GM13977 (cell line): ENCODE data around the gene TGFBR3.
"Not testable (repeated sequence)": the region's sequence is repeated elsewhere in the genome, so short reads cannot be mapped to it uniquely, and the experiment has no call there.

Experiments
- DNase-seq: peaks from one replicate; pipeline ENCODE4 v3.0.0; 2012; ENCODE audit warnings: low spot score
- in situ Hi-C: fragments of 300-500 bp; cut with MboI; formaldehyde crosslinking; loops from one replicate; pipeline ENCODE4 v1.12.0; 2022; ENCODE audit warnings: low sequenced_read_pairs, low pct_unique_long_range_greater_than_20kb, mixed read lengths, inconsistent platforms; ENCODE audit not compliant: unreplicated experiment
- TF ChIP-seq, protein P1 (sequence below): IDR thresholded peaks from 2 replicates; pipeline ENCODE4 v1.5.1; 2012; ENCODE audit warnings: mild to moderate bottlenecking, control low read depth; ENCODE audit not compliant: insufficient read depth; ENCODE audit errors: extremely low read depth, missing control alignments

Gene TGFBR3

DNA sequence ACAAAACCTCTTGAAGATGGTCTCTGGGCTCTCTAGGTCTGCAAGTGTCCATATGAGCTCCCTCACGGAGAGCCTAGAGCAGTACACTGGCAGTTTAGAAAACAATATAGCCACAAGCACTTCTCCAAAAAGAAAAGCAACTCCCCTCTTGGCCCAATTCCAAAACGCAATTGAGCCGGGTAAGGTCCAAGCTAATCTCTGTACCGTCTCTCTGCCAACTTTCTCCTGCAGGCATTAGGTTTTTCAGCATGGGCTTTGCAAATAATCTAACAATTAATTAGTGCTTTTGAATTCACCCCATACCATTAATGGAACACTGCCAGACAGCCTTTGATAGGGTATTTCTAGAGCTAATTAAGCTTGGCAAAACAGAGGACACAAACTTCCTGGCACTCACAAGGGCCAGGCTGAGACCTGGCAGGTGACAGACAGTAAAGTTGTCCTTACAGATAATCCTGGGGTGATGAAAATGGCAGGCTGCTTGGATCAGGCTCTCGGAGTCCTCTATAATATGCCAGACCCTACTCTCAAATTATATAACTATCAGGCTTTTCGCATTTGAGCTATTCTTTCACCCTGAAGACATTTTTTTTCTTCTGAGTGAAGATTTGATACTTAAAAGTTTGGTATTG is 39.8 kb downstream of the TGFBR3 start:
- no peak for DNase-seq
- TF ChIP-seq, protein P1, sequence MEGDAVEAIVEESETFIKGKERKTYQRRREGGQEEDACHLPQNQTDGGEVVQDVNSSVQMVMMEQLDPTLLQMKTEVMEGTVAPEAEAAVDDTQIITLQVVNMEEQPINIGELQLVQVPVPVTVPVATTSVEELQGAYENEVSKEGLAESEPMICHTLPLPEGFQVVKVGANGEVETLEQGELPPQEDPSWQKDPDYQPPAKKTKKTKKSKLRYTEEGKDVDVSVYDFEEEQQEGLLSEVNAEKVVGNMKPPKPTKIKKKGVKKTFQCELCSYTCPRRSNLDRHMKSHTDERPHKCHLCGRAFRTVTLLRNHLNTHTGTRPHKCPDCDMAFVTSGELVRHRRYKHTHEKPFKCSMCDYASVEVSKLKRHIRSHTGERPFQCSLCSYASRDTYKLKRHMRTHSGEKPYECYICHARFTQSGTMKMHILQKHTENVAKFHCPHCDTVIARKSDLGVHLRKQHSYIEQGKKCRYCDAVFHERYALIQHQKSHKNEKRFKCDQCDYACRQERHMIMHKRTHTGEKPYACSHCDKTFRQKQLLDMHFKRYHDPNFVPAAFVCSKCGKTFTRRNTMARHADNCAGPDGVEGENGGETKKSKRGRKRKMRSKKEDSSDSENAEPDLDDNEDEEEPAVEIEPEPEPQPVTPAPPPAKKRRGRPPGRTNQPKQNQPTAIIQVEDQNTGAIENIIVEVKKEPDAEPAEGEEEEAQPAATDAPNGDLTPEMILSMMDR = no peak
- in situ Hi-C loops = no loop called here

DNA sequence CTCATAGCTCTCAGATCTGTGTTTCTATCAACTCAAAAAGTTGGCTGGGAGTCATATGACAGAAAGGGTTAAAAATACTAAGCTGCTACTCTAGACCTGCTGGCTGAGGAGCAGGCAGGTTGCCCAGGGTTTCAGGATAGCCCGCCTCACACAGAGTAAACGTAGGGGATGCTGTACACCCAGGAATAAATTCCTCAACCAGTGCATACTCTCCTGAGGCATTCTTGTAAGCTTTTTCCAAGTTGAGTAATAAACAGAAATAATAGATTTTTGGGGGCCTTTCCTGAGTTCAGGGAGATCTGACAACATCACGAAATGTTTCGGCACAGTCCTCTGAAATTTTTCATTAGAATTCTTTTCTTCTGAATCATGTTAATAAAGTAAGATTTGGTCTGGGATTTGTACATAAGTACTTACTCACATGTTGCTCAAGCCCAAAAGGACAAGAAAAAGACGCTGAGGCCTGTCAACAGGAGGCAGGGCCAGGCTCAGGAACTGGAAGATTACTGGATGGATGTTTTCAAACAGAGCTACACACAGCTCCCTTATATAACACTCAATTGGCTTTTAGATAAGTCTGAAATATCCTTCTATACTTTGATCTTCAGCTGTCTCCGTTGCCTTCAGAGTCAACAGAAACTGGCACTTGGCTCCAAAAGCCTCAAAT is 41.0 kb downstream of the TGFBR3 start:
- TF ChIP-seq, protein P1 = no peak
- in situ Hi-C loops = no loop called here
- no peak for DNase-seq

DNA sequence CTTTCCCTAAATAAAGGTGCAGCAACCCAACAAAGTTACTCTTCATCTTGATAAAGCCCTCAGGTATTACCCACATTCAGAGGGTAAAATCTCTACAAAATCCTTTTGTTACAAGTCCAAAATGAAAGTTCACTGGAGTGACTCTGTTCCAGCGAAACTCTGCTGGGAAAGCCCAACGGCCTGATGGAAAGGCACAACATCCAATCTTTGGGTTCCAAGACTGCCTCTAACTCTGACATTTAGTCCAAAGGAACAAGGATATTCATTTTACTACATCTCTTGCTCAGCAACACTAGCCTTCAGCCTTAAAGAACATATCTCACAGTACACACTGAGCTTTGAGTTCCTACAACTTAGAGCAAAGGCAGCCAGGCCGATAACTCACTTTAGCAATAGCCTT is 42.1 kb downstream of the TGFBR3 start:
- no peak for DNase-seq
- in situ Hi-C loops = no loop called here
- TF ChIP-seq, protein P1 = no peak

DNA sequence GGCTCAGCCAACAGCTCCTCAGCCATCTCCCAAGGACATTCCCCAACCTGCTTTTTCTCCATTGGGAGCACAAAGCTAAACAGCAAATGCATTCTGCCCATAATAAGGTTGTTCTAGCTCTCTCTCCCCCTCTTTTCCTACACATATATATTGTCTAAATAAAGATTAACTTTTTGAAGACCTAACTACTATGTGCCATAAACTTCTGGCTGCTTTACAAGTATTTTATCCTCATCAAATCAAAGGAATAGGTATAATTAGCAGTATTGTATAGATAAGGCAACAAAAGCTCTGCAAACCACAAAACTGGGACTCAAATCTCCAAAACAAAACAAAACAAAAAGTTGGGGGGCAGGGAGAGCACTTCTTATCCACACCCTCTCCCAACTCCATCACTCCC is 43.4 kb downstream of the TGFBR3 start:
- TF ChIP-seq, protein P1 = no peak
- DNase-seq = no peak
- in situ Hi-C loops = no loop called here

DNA sequence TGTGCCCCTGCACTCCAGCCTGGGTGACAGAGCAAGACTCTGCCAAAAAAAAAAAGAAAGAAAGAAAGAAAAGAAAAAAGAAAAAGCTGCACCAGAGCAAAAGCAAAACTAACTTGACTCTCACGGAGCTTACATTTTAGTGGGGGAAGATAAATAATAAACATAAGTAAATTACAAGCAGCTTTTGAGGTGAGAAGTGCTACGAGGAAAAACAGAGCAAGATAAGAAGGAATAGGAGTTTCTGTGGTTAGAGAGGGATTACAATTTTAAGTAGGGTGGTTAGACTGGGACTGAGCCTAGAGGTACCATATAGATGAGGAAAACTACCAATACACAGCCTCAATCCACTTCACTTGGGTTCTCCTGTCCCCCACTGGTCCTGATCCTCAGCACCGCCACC is 43.9 kb downstream of the TGFBR3 start:
- TF ChIP-seq, protein P1 = no peak
- DNase-seq = no peak
- in situ Hi-C loops = no loop called here

DNA sequence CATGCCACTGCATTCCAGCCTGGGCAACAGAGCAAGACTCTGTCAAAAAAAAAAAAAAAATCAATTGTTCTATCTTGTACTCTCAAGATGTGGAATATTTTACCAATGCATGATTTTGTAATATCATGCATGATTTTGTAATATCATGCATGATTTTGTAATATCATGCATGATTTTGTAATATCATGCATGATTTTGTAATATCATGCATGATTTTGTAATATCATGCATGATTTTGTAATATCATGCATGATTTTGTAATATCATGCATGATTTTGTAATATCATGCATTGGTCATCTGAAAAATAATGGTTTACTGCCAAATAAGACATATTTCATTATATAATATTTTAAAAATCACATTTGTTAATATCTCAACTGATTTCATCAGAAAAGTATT is 45.7 kb downstream of the TGFBR3 start:
- in situ Hi-C loops, DNase-seq: not testable (repeated sequence)

DNA sequence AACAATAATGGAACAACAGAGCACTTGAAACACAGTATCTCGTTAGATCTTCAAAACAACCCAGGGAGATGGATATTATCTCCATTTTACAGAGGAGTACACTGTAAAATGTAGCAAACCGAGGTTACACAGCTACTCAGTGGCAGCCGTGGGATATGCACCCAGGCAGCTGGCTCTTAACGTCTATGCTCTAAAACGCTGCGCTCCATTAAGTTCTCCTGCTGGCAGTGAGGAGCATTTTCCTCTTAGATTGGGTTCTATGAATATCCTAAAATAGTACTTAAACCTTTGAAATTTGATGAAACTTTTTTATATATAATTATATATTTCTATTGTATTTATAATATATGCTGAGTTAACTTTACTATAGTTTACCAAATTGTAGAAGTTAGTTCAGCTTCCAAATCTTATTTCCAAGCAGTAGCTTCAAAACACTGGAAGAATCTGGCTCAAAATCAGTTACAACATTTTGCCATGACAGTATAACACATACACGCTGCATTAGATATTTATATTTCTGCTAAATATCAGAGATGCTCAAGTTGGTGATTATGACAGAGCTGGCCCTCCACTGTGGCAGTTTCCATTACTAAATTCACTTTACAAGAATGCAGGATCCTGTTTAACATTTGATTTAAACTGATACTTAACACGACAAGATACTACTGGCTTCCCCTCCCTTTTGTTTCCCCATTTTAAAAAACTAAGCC is 49.5 kb downstream of the TGFBR3 start:
- TF ChIP-seq, protein P1 = no peak
- DNase-seq = no peak
- in situ Hi-C loops = no loop called here
